GM18870 (cell line): ENCODE data around the gene OTUD6A.
"Not testable (repeated sequence)": the region's sequence is repeated elsewhere in the genome, so short reads cannot be mapped to it uniquely, and the experiment has no call there.

Source experiments
- ATAC-seq: cut with Tn5 transposase; IDR thresholded peaks from one replicate; pipeline ENCODE4 v1.9.1; 2021; ENCODE audit warnings: moderate library complexity; ENCODE audit not compliant: unreplicated experiment

OTUD6A gene

GRCh38 chrX:70046978-70047377 lies 15.3 kb upstream of the OTUD6A start:
- no peak for ATAC-seq

- no peak for ATAC-seq
Observed at GRCh38 chrX:70049406-70049805, 12.9 kb upstream of the OTUD6A start.

GRCh38 chrX:70049925-70050324 lies 12.3 kb upstream of the OTUD6A start, which contains the start of gene AWAT2:
AWAT2 (minus strand) TSS chrX:70049938; CDS start chrX:70049932, 6 bp downstream.
- no peak for ATAC-seq

- no peak for ATAC-seq
Observed at GRCh38 chrX:70052895-70053615, 9.2 kb upstream of the OTUD6A start.

GRCh38 chrX:70054391-70054790 lies 7.9 kb upstream of the OTUD6A start:
- ATAC-seq, result no peak

GRCh38 chrX:70062961-70063550 lies 799 bp downstream of the OTUD6A start:
- ATAC-seq, result no peak

- no peak for ATAC-seq
Observed at GRCh38 chrX:70066646-70067045, 4.4 kb downstream of the OTUD6A start.

GRCh38 chrX:70079297-70079696 lies 17.0 kb downstream of the OTUD6A start:
- no peak for ATAC-seq

GRCh38 chrX:70079870-70080269 lies 17.6 kb downstream of the OTUD6A start:
- ATAC-seq, result no peak

- ATAC-seq, result no peak
Observed at GRCh38 chrX:70082723-70083122, 20.5 kb downstream of the OTUD6A start.

- no peak for ATAC-seq
Observed at GRCh38 chrX:70084592-70085240, 22.5 kb downstream of the OTUD6A start.

GRCh38 chrX:70087857-70088630 lies 25.8 kb downstream of the OTUD6A start:
- no peak for ATAC-seq

GRCh38 chrX:70088751-70089150 lies 26.5 kb downstream of the OTUD6A start:
- ATAC-seq, result no peak

GRCh38 chrX:70089604-70090297 lies 27.5 kb downstream of the OTUD6A start:
- no peak for ATAC-seq

GRCh38 chrX:70092247-70092646 lies 30.0 kb downstream of the OTUD6A start:
- no peak for ATAC-seq

- no peak for ATAC-seq
Observed at GRCh38 chrX:70096052-70096451, 33.8 kb downstream of the OTUD6A start.

GRCh38 chrX:70105229-70105628 lies 43.0 kb downstream of the OTUD6A start:
- ATAC-seq, result no peak

- ATAC-seq, result not testable (repeated sequence)
Observed at GRCh38 chrX:70111436-70112026, 49.3 kb downstream of the OTUD6A start.
